CD14-positive monocyte (primary cell): ENCODE data around the gene GPC6. TPM values are rescaled to one million over a fixed set of nuclear protein-coding genes. Genes with fewer than 3 reads are reported as not detected.

Experiments
- DNase-seq, 3 donors: peaks; one replicate each; pipeline ENCODE4 v3.0.0-alpha.2; 2011 to 2022
- H2AFZ ChIP-seq: 2 replicates; pipeline ENCODE4 v1.6.0; 2012; ENCODE audit warnings: mild to moderate bottlenecking, low read depth, low read length, inconsistent platforms; ENCODE audit not compliant: insufficient read depth, poor library complexity, severe bottlenecking
- H3K27ac ChIP-seq, 2 donors: 1 replicate in 1 of 2; 2 replicates in 1 of 2; pipeline ENCODE4 v1.5.1; 2012 to 2013; ENCODE audit warnings: low read length in 2 of 2, control low read depth in 1 of 2, inconsistent platforms in 1 of 2, low read depth in 1 of 2, mild to moderate bottlenecking in 1 of 2
- H3K27me3 ChIP-seq, 2 donors: one replicate each; pipeline versions ENCODE4 v1.6.0 to v1.6.1; 2011 to 2013; ENCODE audit warnings: low read length in 2 of 2; ENCODE audit not compliant: control insufficient read depth in 2 of 2, insufficient read depth in 2 of 2
- H3K36me3 ChIP-seq, 2 donors: replicated peaks in 1 of 2; 1 replicate in 1 of 2; 2 replicates in 1 of 2; pipeline versions ENCODE4 v1.5.1 to v1.6.1; 2012 to 2013; ENCODE audit warnings: low read length in 2 of 2, control low read depth in 1 of 2, inconsistent platforms in 1 of 2, mild to moderate bottlenecking in 1 of 2; ENCODE audit not compliant: insufficient read depth in 2 of 2, control insufficient read depth in 1 of 2
- H3K4me1 ChIP-seq, 2 donors: 1 replicate in 1 of 2; 2 replicates in 1 of 2; pipeline versions ENCODE4 v1.5.1 to v1.6.1; 2012 to 2013; ENCODE audit warnings: low read length in 2 of 2, control low read depth in 1 of 2, inconsistent platforms in 1 of 2, mild to moderate bottlenecking in 1 of 2, moderate library complexity in 1 of 2; ENCODE audit not compliant: insufficient read depth in 2 of 2, control insufficient read depth in 1 of 2
- H3K4me2 ChIP-seq: replicated peaks from 2 replicates; pipeline ENCODE3; 2012; ENCODE audit warnings: low read length, moderate library complexity, mild to moderate bottlenecking; ENCODE audit not compliant: poor library complexity, severe bottlenecking; ENCODE audit errors: extremely low read depth
- H3K4me3 ChIP-seq, 3 experiments: fragments of 200-600 bp in 1 of 3; sonication (generic) in 1 of 3; replicated peaks in 1 of 3; 1 replicate in 2 of 3; 2 replicates in 1 of 3; pipeline ENCODE4 v1.5.1; 2011 to 2013; ENCODE audit warnings: low read length in 3 of 3, mild to moderate bottlenecking in 3 of 3, control low read depth in 2 of 3, low read depth in 2 of 3, inconsistent platforms in 1 of 3, moderate library complexity in 1 of 3
- H3K79me2 ChIP-seq: 2 replicates; pipeline ENCODE4 v1.6.0; 2012; ENCODE audit warnings: mild to moderate bottlenecking, control low read depth, inconsistent platforms, low read length, moderate library complexity; ENCODE audit not compliant: insufficient read depth
- H3K9ac ChIP-seq: 2 replicates; pipeline ENCODE4 v1.6.0; 2017; ENCODE audit warnings: low read length, mild to moderate bottlenecking; ENCODE audit not compliant: insufficient read depth, poor library complexity, severe bottlenecking
- H3K9me3 ChIP-seq, 2 donors: replicated peaks in 1 of 2; 1 replicate in 1 of 2; 2 replicates in 1 of 2; pipeline versions ENCODE4 v1.5.1 to v1.6.1; 2012 to 2013; ENCODE audit warnings: low read length in 2 of 2, control low read depth in 1 of 2; ENCODE audit not compliant: control insufficient read depth in 1 of 2, insufficient read depth in 1 of 2
- H4K20me1 ChIP-seq: 2 replicates; pipeline ENCODE4 v1.6.0; 2012; ENCODE audit warnings: mild to moderate bottlenecking, low read length, control low read depth, moderate library complexity; ENCODE audit not compliant: insufficient read depth
- H3K27ac Mint-ChIP-seq, 7 donors: one replicate each; pipeline ENCODE4 v1.8.0; 2020; ENCODE audit warnings: mild to moderate bottlenecking in 7 of 7, mixed read lengths in 7 of 7, moderate library complexity in 6 of 7, inconsistent platforms in 2 of 7
- H3K27me3 Mint-ChIP-seq, 3 donors: one replicate each; pipeline ENCODE4 v1.8.0; 2021 to 2022; ENCODE audit warnings: low read depth in 3 of 3, mild to moderate bottlenecking in 3 of 3, mixed read lengths in 3 of 3, moderate library complexity in 3 of 3, inconsistent platforms in 1 of 3
- H3K36me3 Mint-ChIP-seq, 2 donors: one replicate each; pipeline ENCODE4 v1.8.0; 2020; ENCODE audit warnings: mixed read lengths in 2 of 2, inconsistent platforms in 1 of 2, mild to moderate bottlenecking in 1 of 2
- H3K4me1 Mint-ChIP-seq: one replicate; pipeline ENCODE4 v1.8.0; 2020; ENCODE audit warnings: mild to moderate bottlenecking, mixed read lengths
- H3K4me3 Mint-ChIP-seq, 2 donors: one replicate each; pipeline ENCODE4 v1.8.0; 2020; ENCODE audit warnings: mild to moderate bottlenecking in 2 of 2, mixed read lengths in 2 of 2, moderate library complexity in 1 of 2
- H3K9me3 Mint-ChIP-seq, 7 donors: one replicate each; pipeline ENCODE4 v1.8.0; 2020 to 2022; ENCODE audit warnings: mixed read lengths in 7 of 7, mild to moderate bottlenecking in 6 of 7, moderate library complexity in 6 of 7, inconsistent platforms in 2 of 7
- WGBS: methylation state at CpG from one replicate; pipeline ENCODE4 v1.1.5; 2013; ENCODE audit warnings: missing lambda C conversion rate; ENCODE audit not compliant: insufficient coverage; 5-methylcytosine and 5-hydroxymethylcytosine counted together
- intact Hi-C, 2 donors: fragments of 100-400 bp; cut with micrococcal nuclease; formaldehyde crosslinking; loops; one replicate each; pipeline versions ENCODE4 v1.15.0 to v1.15.1; 2023
- polyA plus RNA-seq, 3 donors: library from polyadenylated mRNA; depleted of rRNA in 1 of 3; unstranded in 2 of 3; stranded (reverse) in 1 of 3; fragments of 300-500 nt in 2 of 3; fragments of >200 nt in 1 of 3; fragmentation: Illumina TruSeq in 2 of 3; gene quantifications; 1 replicate in 2 of 3; 2 replicates in 1 of 3; pipeline ENCODE4 v1.2.3, GENCODE V29; 2012 to 2021
- TF ChIP-seq, protein P1 (sequence below): fragments of 200-600 bp; IDR thresholded peaks from one replicate; pipeline ENCODE4 v1.8.0; 2022; ENCODE audit warnings: antibody characterized with exemption, mild to moderate bottlenecking

GPC6 gene
- polyA plus RNA-seq, 3 donors: not detected

- H3K4me1 Mint-ChIP-seq: peaks cover 4% of the 10 kb centered on the region
These were observed 997 bp upstream of the GPC6 start for GRCh38 chr13:93225610-93226009.

DNA sequence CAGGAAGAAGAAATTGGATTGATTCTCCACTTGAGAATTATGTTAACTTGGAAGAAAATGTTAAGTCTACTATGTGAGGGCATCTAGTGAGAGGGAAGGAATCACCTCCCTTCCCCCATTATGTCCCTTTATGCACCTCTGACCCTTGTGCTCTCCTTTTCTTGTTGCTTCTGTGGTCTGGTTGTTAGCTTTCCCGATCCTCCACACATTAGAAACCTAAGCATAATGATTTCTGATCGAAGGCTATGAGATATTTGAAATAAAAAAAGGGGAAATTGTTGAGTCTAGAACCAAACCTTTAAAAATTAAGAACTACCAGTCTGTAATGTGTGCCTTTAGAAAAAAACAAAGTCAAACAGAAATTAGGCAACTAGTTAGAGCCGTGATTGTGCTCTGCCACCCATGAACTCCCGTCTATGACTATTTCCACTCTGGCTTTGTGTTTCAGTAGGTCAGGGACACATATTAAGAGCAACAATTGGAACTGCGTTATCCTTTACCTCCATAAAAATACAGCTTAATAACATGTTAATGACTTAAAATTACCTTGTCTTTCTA, 463 bp upstream of the GPC6 start:
- no peak overlapping the region for H2AFZ ChIP-seq
- peaks cover 36 to 51% (median 44%) of the 10 kb centered on the region in 3 donors for H3K27me3 Mint-ChIP-seq
- no peak overlapping the region for H3K4me3 ChIP-seq
- WGBS: no CpG with 5 or more reads among the region's 5 CpGs
- H3K4me1 ChIP-seq: peaks cover 0 to 18% of the 10 kb centered on the region in 2 donors
- DNase-seq: no peak
- peaks cover 38 to 45% of the 10 kb centered on the region in 2 donors for H3K27me3 ChIP-seq
- H3K9ac ChIP-seq: no peak overlapping the region
- peaks cover 0 to 5% of the 10 kb centered on the region in 2 donors for H3K36me3 Mint-ChIP-seq
- no peak overlapping the region for H3K27ac Mint-ChIP-seq
- no peaks in the 10 kb centered on the region for H3K36me3 ChIP-seq
- H3K9me3 ChIP-seq: peaks cover 0 to 5% of the 10 kb centered on the region in 2 donors
- peaks cover 0 to 18% (median 13%) of the 10 kb centered on the region in 7 donors for H3K9me3 Mint-ChIP-seq
- intact Hi-C loops: no loop called here
- TF ChIP-seq, protein P1, sequence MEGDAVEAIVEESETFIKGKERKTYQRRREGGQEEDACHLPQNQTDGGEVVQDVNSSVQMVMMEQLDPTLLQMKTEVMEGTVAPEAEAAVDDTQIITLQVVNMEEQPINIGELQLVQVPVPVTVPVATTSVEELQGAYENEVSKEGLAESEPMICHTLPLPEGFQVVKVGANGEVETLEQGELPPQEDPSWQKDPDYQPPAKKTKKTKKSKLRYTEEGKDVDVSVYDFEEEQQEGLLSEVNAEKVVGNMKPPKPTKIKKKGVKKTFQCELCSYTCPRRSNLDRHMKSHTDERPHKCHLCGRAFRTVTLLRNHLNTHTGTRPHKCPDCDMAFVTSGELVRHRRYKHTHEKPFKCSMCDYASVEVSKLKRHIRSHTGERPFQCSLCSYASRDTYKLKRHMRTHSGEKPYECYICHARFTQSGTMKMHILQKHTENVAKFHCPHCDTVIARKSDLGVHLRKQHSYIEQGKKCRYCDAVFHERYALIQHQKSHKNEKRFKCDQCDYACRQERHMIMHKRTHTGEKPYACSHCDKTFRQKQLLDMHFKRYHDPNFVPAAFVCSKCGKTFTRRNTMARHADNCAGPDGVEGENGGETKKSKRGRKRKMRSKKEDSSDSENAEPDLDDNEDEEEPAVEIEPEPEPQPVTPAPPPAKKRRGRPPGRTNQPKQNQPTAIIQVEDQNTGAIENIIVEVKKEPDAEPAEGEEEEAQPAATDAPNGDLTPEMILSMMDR: no peak
- no peaks in the 10 kb centered on the region for H3K79me2 ChIP-seq
- H3K27ac ChIP-seq: no peak overlapping the region
- H3K4me1 Mint-ChIP-seq: peaks cover 4% of the 10 kb centered on the region
- no peaks in the 10 kb centered on the region for H4K20me1 ChIP-seq
- no peak overlapping the region for H3K4me2 ChIP-seq
- peak overlapping the region in 1 of 2 donors; percentile 82 for H3K4me3 Mint-ChIP-seq

More at GRCh38 chr13:93225610-93226009, 997 bp upstream of the GPC6 start:
- TF ChIP-seq, protein P1: no peak
- DNase-seq: no peak
- Mint-ChIP-seq H3K27me3 (peaks cover 36 to 51% (median 44%) of the 10 kb centered on the region in 3 donors), H3K9me3 (peaks cover 0 to 18% (median 13%) of the 10 kb centered on the region in 7 donors), H3K27ac (peak overlapping the region in 1 of 7 donors; percentile 31), H3K36me3 (peaks cover 0 to 5% of the 10 kb centered on the region in 2 donors), H3K4me3 (peak overlapping the region in 1 of 2 donors; percentile 58)
- Histone ChIP-seq H3K4me1 (peaks cover 0 to 18% of the 10 kb centered on the region in 2 donors), H3K9ac (no peak overlapping the region), H3K36me3 (no peaks in the 10 kb centered on the region), H4K20me1 (no peaks in the 10 kb centered on the region), H3K79me2 (no peaks in the 10 kb centered on the region), H2AFZ (no peak overlapping the region), H3K27ac (no peak overlapping the region), H3K9me3 (peaks cover 0 to 5% of the 10 kb centered on the region in 2 donors), H3K4me3 (no peak overlapping the region), H3K27me3 (peaks cover 38 to 45% of the 10 kb centered on the region in 2 donors), H3K4me2 (no peak overlapping the region)
- WGBS: no CpG with 5 or more reads among the region's 2 CpGs
- intact Hi-C loops: no loop called here
